Measurements from ENCODE around the gene REXO5.
"Not testable (repeated sequence)": the region's sequence is repeated elsewhere in the genome, so short reads cannot be mapped to it uniquely, and the experiment has no call there.

REXO5 gene

GRCh38 chr16:20853143-20853542 is 46.8 kb downstream of the REXO5 start:
- no peak for DNase-seq

- no peak for DNase-seq
Observed at GRCh38 chr16:20853981-20854620, 47.8 kb downstream of the REXO5 start.

- DNase-seq, result no peak
Observed at GRCh38 chr16:20854963-20855362, 48.6 kb downstream of the REXO5 start.

- no peak for DNase-seq
Observed at GRCh38 chr16:20857281-20857680, 51.0 kb downstream of the REXO5 start.

- no peak for DNase-seq
Observed at GRCh38 chr16:20859229-20859628, 52.9 kb downstream of the REXO5 start.

GRCh38 chr16:20859699-20860098 is 53.4 kb downstream of the REXO5 start:
- DNase-seq, result no peak

GRCh38 chr16:20860361-20860760 is 54.0 kb downstream of the REXO5 start:
- DNase-seq, result no peak

- not testable (repeated sequence) for DNase-seq
Observed at GRCh38 chr16:20860995-20861394, 54.7 kb downstream of the REXO5 start.

GRCh38 chr16:20862162-20862960 is 56.0 kb downstream of the REXO5 start:
- no peak for DNase-seq

- not testable (repeated sequence) for DNase-seq
Observed at GRCh38 chr16:20864376-20864775, 58.0 kb downstream of the REXO5 start.

GRCh38 chr16:20865420-20866131 is 59.2 kb downstream of the REXO5 start:
- no peak for DNase-seq

- no peak for DNase-seq
Observed at GRCh38 chr16:20866145-20866772, 59.9 kb downstream of the REXO5 start.

- no peak for DNase-seq
Observed at GRCh38 chr16:20866801-20867200, 60.5 kb downstream of the REXO5 start.

GRCh38 chr16:20867585-20867984 is 61.3 kb downstream of the REXO5 start:
- DNase-seq, result no peak

GRCh38 chr16:20868890-20869289 is 62.6 kb downstream of the REXO5 start:
- no peak for DNase-seq

GRCh38 chr16:20870122-20870820 is 63.9 kb downstream of the REXO5 start:
- no peak for DNase-seq

GRCh38 chr16:20871258-20871657 is 64.9 kb downstream of the REXO5 start:
- no peak for DNase-seq

- no peak for DNase-seq
Observed at GRCh38 chr16:20871941-20872815, 65.9 kb downstream of the REXO5 start.

- DNase-seq, result no peak
Observed at GRCh38 chr16:20873331-20873730, 67.0 kb downstream of the REXO5 start.

- DNase-seq, result no peak
Observed at GRCh38 chr16:20874088-20874581, 67.8 kb downstream of the REXO5 start.

- no peak for DNase-seq
Observed at GRCh38 chr16:20875355-20875650, 69.0 kb downstream of the REXO5 start.

- no peak for DNase-seq
Observed at GRCh38 chr16:20878682-20879147, 72.4 kb downstream of the REXO5 start.

All from stimulated activated naive CD4-positive, alpha-beta T cell treated with Interleukin-2 at 50 U/mL for 16 hours (primary cell).